Fibroblast of skin of scalp (primary cell): ENCODE measurements around the gene MRPL14.

Experiments used
- DNase-seq: peaks from one replicate; pipeline ENCODE4 v3.0.0-alpha.2; 2013

Gene MRPL14

GRCh38 chr6:44078827-44079671, 48.2 kb downstream of the MRPL14 start:
- peak; percentile 78 for DNase-seq

- DNase-seq = no peak
Measured at GRCh38 chr6:44078219-44078826, 48.9 kb downstream of the MRPL14 start.

- DNase-seq = no peak
Measured at GRCh38 chr6:44077214-44077946, 49.9 kb downstream of the MRPL14 start.

GRCh38 chr6:44076356-44077213, 50.7 kb downstream of the MRPL14 start:
- peak; percentile 55 for DNase-seq

- DNase-seq = no peak
Measured at GRCh38 chr6:44075647-44076355, 51.5 kb downstream of the MRPL14 start.

GRCh38 chr6:44074813-44075646, 52.2 kb downstream of the MRPL14 start:
- DNase-seq = no peak

GRCh38 chr6:44074439-44074812, 52.8 kb downstream of the MRPL14 start:
- DNase-seq = peak; percentile 90

GRCh38 chr6:44073612-44074438, 53.4 kb downstream of the MRPL14 start:
- peak; percentile 49 for DNase-seq

- DNase-seq = peak; percentile 95
Measured at GRCh38 chr6:44072959-44073611, 54.2 kb downstream of the MRPL14 start.

- DNase-seq = no peak
Measured at GRCh38 chr6:44072452-44072958, 54.7 kb downstream of the MRPL14 start.

GRCh38 chr6:44071670-44072451, 55.4 kb downstream of the MRPL14 start:
- DNase-seq = peak; percentile 97

- DNase-seq = peak; percentile 77
Measured at GRCh38 chr6:44068607-44069296, 58.5 kb downstream of the MRPL14 start.

- DNase-seq = no peak
Measured at GRCh38 chr6:44067173-44068139, 59.8 kb downstream of the MRPL14 start.

GRCh38 chr6:44066394-44067172, 60.7 kb downstream of the MRPL14 start:
- no peak for DNase-seq

- DNase-seq = no peak
Measured at GRCh38 chr6:44065443-44066140, 61.7 kb downstream of the MRPL14 start.
